ENCODE data around the gene ME3. TPM values are rescaled to one million over a fixed set of nuclear protein-coding genes. Genes with fewer than 3 reads are reported as not detected.

ME3 gene
- total RNA-seq, 2 experiments from 2014 or later: not detected

DNA sequence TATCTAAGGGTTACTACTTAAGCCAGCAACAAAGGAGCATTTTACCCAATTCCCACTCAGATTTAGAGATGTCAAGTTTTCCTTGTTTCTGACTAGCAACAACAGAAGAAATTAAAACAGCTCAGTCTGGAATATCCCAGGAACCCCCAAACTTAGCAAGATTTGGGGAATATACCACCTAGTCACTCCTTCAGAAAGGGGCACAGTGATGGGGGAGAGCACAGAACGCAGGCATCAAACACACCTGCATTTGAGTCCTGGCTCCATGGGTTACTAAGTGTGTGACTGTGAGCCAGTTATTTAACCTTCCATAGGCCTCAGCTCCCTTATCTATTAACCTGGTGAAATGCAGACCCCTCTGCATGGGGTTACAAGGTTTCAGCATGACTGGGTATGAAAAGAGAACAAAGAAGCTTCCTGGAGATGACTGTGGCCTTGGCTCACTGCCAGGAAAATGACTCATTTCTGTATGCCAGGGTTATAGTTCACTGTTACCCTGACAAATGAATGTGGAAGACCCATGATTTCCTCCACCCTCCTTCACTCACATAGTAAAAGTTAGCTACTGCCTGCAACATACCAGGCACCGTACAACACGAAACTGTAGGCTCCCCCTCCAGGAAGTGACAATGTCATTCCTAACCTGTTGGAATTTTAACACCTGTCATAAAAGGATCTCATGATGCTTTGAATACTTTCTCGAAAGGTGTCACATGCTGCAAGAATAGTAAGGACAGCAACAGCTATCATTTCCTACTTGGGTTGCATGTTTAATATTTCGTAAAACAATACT lies 79.6 kb downstream of the ME3 start:
- peak; percentile 15 for DNase-seq (ENCODE audit: low spot score)
- intact Hi-C loops (cut with micrococcal nuclease; ENCODE audit: unreplicated experiment): no loop called here
- Histone ChIP-seq H3K4me1 (ENCODE audit: insufficient read depth, low read length, poor library complexity, severe bottlenecking) (no peaks in the 10 kb centered on the region), H3K27ac (ENCODE audit: low read depth, low read length, poor library complexity, severe bottlenecking) (no peak overlapping the region), H3K9me3 (ENCODE audit: low read length) (no peaks in the 10 kb centered on the region), H4K20me1 (ENCODE audit: insufficient read depth, low read length) (no peaks in the 10 kb centered on the region), H3K4me3 (ENCODE audit: low read depth, low read length, poor library complexity, severe bottlenecking) (no peak overlapping the region), H2AFZ (ENCODE audit: low read length) (no peak overlapping the region), H3K9me2 (ENCODE audit: insufficient read depth, low read length) (no peaks in the 10 kb centered on the region), H3K36me3 (ENCODE audit: insufficient read depth, low read length) (no peaks in the 10 kb centered on the region), H3K4me2 (ENCODE audit: low read length) (no peak overlapping the region), H3K79me2 (ENCODE audit: insufficient read depth, low read depth, low read length) (no peaks in the 10 kb centered on the region)
- ChIA-PET POLR2A (no interaction called here), CTCF (ENCODE audit: unreplicated experiment) (no interaction called here)
- TF ChIP-seq, protein P1, sequence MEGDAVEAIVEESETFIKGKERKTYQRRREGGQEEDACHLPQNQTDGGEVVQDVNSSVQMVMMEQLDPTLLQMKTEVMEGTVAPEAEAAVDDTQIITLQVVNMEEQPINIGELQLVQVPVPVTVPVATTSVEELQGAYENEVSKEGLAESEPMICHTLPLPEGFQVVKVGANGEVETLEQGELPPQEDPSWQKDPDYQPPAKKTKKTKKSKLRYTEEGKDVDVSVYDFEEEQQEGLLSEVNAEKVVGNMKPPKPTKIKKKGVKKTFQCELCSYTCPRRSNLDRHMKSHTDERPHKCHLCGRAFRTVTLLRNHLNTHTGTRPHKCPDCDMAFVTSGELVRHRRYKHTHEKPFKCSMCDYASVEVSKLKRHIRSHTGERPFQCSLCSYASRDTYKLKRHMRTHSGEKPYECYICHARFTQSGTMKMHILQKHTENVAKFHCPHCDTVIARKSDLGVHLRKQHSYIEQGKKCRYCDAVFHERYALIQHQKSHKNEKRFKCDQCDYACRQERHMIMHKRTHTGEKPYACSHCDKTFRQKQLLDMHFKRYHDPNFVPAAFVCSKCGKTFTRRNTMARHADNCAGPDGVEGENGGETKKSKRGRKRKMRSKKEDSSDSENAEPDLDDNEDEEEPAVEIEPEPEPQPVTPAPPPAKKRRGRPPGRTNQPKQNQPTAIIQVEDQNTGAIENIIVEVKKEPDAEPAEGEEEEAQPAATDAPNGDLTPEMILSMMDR (conservative IDR thresholded peaks at IDR 0.05; ENCODE audit: low read length): no peak
- no peak for TF ChIP-seq EZH2phosphoT487 (IDR thresholded peaks at IDR 0.05; ENCODE audit: borderline replicate concordance, low read depth, low read length)
- BruUV-seq (replicated peaks): no TSS peak

DNA sequence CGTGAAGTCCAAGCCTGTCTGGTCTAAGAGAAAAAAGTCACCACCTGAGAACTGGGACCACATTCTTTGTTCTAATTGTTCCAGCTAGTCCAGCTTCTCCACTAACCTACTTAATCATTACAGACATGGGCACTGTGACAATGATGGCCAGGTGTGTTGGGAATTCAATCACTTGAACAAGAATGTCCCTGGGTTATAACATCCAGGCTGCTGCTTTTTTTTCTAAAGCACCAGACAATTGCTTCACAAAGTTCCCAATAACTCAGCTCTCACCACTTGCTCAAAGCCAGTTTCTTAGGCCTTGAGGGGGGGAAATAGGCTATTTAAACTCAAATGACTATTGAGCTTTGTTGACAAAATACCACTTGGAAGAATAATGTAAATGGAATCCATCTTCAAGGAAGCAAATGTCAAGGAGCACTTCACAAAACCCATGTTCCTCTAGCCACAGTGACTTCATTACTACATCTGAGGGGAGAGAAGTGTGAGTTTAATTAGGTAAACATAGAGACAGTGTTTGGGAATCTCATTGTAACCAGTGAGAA lies 80.3 kb downstream of the ME3 start:
- POLR2A ChIA-PET: no interaction called here
- Histone ChIP-seq H2AFZ (ENCODE audit: low read length) (no peak overlapping the region), H3K4me1 (ENCODE audit: insufficient read depth, low read length, poor library complexity, severe bottlenecking) (no peaks in the 10 kb centered on the region), H4K20me1 (ENCODE audit: insufficient read depth, low read length) (no peaks in the 10 kb centered on the region), H3K79me2 (ENCODE audit: insufficient read depth, low read depth, low read length) (no peaks in the 10 kb centered on the region), H3K9me3 (ENCODE audit: low read length) (no peaks in the 10 kb centered on the region), H3K4me2 (ENCODE audit: low read length) (no peak overlapping the region), H3K9me2 (ENCODE audit: insufficient read depth, low read length) (no peaks in the 10 kb centered on the region), H3K36me3 (ENCODE audit: insufficient read depth, low read length) (no peaks in the 10 kb centered on the region), H3K4me3 (ENCODE audit: low read depth, low read length, poor library complexity, severe bottlenecking) (no peak overlapping the region), H3K27ac (ENCODE audit: low read depth, low read length, poor library complexity, severe bottlenecking) (no peak overlapping the region)
- no peak for DNase-seq (ENCODE audit: low spot score)
- intact Hi-C loops (cut with micrococcal nuclease; ENCODE audit: unreplicated experiment): no loop called here
- BruUV-seq (replicated peaks): no TSS peak
- CTCF ChIA-PET (ENCODE audit: unreplicated experiment): no interaction called here
- TF ChIP-seq EZH2phosphoT487 (IDR thresholded peaks at IDR 0.05; ENCODE audit: borderline replicate concordance, low read depth, low read length): no peak
- TF ChIP-seq, protein P1 (conservative IDR thresholded peaks at IDR 0.05; ENCODE audit: low read length): no peak

DNA sequence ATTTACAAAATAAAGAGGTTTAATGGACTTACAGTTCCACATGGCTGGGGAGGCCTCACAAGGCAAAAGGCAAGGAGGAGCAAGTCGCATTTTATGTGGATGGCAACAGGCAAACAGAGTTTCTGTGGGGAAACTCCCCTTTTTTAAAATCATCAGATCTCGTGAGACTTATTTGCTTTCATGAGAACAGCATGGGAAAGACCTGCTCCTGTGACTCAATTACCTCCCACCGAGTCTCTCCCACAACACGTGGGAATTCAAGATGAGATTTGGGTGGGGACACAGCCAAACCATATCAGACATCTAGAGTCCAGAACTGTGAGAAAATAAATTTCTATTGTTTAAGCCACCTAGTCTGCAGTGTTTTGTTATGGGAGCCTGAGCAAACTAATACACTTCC lies 80.8 kb downstream of the ME3 start:
- Histone ChIP-seq H3K4me2 (ENCODE audit: low read length) (no peak overlapping the region), H3K27ac (ENCODE audit: low read depth, low read length, poor library complexity, severe bottlenecking) (no peak overlapping the region), H3K36me3 (ENCODE audit: insufficient read depth, low read length) (no peaks in the 10 kb centered on the region), H2AFZ (ENCODE audit: low read length) (no peak overlapping the region), H3K79me2 (ENCODE audit: insufficient read depth, low read depth, low read length) (no peaks in the 10 kb centered on the region), H3K4me3 (ENCODE audit: low read depth, low read length, poor library complexity, severe bottlenecking) (no peak overlapping the region), H3K9me2 (ENCODE audit: insufficient read depth, low read length) (no peaks in the 10 kb centered on the region), H3K4me1 (ENCODE audit: insufficient read depth, low read length, poor library complexity, severe bottlenecking) (no peaks in the 10 kb centered on the region), H4K20me1 (ENCODE audit: insufficient read depth, low read length) (no peaks in the 10 kb centered on the region), H3K9me3 (ENCODE audit: low read length) (no peaks in the 10 kb centered on the region)
- POLR2A ChIA-PET: no interaction called here
- intact Hi-C loops (cut with micrococcal nuclease; ENCODE audit: unreplicated experiment): no loop called here
- DNase-seq (ENCODE audit: low spot score): no peak
- TF ChIP-seq, protein P1 (conservative IDR thresholded peaks at IDR 0.05; ENCODE audit: low read length): no peak
- TF ChIP-seq EZH2phosphoT487 (IDR thresholded peaks at IDR 0.05; ENCODE audit: borderline replicate concordance, low read depth, low read length): no peak
- no TSS peak for BruUV-seq (replicated peaks)
- CTCF ChIA-PET (ENCODE audit: unreplicated experiment): no interaction called here
